GM18517 (cell line): ENCODE measurements around the gene CCL2.

Experiments used
- ATAC-seq: cut with Tn5 transposase; IDR thresholded peaks from one replicate; pipeline ENCODE4 v1.9.1; 2021; ENCODE audit warnings: mild to moderate bottlenecking, moderate library complexity; ENCODE audit not compliant: unreplicated experiment

Gene CCL2

DNA sequence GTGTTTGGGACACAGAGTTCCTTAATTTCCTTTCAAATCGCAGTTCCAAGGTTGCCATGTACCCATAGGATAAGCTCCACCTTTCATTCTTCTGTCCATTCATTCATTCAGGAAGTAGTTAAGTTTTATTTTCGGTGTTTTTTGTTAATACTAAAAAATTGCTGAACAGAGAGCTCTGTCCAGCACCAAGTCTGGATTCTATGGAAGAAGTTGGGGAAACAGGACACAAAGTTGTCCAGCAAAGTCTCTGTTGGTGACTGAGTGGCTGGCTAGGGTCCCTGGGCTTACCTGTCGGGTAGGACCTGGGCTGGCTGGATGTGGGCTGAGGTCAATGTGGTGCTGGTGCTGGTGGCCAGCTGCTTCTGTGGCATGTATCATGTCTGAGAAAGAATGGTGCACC lies 17.6 kb upstream of the CCL2 start:
- ATAC-seq = no peak

DNA sequence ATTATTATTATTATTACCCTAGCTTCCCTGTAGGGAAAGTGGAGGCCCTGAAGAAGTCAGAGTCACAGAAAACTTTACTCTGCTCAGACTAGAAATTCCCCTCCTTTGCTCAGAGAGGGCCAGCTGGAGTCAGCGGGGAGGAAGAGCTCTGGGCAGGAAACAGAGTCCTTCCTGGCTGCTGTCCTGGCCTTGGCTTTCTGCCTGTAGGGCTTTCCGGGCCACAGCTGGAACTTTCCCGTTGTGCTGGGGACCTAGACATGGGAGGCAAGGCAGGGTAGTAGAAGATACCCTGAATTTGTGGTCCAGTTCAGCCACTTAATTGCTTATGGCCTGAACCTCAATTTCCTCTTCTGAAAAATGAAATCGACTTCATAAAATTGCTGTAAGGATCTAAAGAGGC lies 14.0 kb upstream of the CCL2 start:
- no peak for ATAC-seq

DNA sequence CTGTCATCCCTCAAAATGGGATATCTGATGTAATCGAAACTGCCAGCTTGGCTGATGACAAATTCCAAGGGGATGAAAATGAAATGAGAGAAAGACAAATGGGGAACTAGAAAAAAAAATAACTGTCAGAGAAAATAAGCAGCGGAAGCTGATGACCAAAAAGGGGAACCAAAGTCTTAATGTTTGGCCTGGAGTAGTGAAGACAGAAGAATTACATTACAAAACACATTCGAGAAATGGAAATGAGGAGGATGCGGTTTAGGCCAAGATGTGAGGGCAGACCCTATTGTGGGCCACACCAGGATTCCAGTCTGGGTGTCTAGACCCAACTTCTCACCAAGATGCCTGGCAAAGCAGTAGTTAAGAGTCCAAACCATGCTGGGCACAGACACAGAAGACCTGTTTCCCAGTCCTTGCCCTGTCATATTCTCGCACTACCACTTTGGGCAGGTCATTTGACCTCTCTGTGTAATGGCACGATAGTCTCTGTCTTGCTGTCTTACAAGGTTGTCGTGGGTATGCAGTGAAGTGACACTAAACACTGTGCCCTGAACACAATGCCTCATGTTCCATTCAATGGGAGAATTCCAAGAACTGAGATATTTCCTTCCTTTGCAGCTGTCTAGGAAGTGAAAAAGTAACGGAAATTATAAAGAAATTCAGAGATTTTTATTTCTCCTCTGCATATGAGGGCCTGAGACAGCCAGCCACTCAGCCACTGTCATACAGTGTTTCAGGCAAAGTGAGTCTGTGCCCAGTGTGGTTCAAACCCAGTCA lies 12.3 kb upstream of the CCL2 start:
- no peak for ATAC-seq

DNA sequence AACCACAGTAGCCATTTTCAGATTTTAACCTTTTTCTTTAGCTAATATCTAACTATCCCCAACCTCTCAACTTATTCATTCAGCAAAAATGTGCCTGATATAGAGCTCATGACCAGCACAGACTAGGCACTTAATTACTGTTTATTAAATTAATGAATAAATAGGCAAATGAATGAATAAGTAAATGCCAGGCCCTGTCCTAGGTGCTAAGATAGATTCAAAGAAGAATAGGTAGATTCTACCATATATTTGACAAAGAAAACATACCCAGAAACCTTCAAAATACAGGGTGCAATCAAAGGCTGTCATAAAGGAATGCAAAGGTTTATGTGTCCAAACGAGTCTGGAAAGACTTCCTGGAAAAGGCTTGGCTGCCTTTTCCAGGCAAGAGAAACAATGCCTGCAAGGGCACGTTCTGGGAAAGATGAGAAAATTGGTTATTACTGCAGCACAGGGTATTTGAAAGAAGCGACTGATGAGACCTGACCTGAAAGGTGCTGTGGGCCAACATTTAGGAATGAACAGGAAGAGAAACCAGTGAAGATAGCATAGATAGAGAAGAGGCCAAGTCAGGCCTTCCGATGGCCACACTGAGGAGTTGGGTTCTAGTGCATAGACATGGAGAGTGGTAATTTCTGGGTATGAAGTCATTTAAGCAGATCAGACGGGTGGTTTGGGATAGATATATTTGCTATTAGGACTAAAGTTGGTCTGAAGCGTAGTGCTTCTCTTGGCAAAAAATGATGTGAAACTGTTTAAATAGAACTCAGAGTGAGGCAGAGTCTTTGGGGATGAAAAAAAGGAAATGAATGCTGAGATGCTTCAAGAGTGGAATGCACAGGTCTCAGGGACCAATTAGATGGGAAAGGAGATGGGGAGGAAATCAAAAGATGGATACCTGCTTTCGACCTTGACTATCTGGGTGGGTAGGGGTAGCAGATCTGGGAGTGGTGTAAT lies 11.4 kb upstream of the CCL2 start:
- ATAC-seq = no peak

DNA sequence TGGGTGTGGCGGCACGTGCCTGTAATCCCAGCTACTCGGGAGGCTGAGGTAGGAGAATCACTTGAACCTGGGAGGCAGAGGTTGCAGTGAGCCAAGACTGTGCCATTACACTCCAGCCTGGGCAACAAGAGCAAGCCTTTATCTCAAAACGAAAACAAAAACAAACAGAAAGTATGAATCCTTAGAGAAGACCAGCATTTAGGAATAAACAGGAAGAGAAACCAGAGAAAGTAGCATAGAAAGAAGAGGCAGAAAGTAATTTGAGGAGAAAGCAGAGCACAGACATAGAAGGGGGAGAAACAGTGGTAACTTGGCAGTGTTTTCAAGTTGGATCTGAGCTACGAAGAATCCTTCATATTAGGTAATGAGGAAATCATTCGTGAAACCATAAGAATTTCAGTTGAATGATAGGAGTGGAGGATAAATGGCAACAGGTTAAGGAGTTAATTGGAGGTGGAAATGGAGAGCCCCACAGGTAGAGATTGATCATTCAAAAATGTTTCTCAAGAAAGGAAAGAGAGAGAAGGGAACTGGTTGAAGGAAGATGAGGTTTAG lies 9.7 kb upstream of the CCL2 start:
- no peak for ATAC-seq

DNA sequence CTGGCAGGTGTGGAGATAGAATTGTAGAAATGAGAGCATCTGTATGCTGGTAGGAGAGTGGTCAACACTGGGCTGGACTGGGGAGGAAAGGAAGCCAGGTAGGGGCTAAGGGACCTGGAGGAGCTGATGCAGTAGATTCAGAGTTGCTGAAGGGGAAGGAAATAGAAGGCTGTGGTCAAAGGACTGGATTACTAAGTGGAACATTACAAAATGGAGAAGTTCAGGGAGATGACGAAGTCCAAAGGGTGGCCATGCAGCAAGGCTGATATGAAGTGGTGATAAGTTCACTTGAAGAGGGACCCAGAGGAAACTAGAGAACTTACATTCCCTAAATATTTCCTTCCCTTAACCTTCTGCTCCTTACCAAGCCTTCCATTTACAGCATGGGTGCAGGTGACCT lies 8.6 kb upstream of the CCL2 start:
- ATAC-seq = no peak

DNA sequence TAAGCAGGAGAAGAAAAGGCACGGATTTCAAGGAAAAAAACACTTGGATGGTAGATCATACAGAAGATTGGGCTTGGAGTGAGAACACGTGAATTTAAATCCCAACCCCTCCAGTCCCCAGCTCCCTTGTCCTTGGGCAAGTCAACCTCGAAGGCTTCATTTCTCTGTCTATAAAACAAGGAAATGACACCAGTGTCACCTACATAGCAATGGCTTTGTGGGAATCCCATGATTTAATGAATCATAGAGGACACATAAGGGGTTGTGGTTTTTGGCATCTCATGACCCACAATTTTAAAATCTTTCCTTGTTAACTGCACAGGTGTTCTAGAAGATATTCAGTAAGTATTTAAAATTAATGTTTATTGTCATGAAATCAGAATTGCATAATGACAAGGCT lies 8.2 kb upstream of the CCL2 start:
- ATAC-seq = no peak

DNA sequence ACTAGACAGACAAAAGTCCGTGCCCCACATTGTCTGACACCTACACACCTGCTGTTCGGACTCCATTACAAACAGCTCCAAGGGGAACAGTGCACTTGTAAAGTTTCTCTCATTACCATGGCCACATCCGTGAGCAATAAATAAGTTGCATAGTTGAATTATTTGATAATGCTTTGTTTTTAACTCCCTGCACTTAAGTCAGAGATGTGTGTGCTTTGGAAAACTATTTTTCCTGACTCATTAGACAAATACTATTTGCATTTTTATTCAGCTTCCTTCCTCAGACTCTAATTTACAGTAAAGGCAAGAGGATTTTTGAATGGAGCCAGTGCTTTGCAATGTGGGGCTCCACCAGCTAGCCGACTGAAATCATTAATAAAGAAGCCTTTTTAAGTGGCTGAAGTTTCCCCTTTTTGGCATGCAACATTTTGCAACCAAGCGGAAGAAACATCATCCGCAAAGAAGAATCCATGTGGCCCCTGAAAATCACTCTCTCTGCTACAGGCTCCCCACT lies 6.5 kb upstream of the CCL2 start:
- no peak for ATAC-seq

DNA sequence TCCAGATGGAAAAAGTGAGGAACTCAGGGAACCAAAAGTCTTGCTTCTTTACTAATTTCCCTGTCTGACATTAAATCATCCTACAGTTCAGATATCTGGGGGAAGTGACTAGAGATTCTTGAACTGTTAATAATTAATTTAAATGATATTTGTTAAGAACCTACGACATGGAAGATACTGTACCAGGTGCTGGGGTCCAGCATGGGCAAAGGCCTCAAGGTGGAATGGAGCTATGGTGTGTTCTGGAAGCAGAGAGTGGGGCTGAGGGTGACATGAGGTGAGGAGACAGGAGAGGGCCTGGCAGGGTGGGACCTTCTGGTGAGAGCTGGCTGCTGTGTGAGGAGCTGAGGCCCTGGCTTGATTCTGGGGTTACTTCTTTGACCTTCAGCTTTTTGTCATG lies 6.0 kb upstream of the CCL2 start:
- no peak for ATAC-seq

DNA sequence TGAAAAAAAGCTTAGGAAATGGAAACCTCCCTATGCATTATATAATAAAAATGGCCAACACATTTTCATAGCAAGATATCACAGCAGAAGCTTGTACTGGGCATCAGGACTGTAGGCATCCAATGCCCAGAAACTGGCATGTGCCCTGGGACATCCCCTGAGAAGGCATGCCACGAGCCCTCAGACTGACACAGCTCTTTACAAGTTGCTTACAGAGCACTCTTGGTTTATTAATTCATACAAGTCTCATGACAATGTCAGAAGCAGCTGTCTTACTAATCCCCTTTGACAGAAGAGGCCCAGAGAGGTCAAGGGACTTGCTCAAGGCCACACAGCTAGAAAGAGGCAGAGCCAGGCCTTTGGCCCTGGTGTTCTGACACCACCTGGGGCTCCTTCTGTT lies 5.6 kb upstream of the CCL2 start:
- ATAC-seq = no peak

DNA sequence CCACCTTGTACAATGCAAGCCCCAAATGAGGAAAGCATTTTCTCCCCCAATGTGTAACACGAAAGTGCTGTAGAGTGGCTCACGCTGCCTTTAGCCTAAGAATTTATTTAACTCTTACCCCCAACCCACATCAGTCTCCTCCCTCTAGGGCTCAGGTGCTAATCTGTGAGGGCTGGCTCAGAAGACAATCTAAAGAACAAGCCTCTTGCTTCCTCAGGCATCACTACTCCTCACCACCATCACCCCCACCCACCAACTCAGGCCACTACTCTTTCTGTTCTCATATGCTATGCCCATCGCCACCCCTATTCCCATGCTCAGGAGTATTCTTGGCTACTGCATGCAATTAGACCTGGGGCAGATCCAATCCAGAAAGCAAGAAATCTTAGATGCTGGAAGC lies 3.9 kb upstream of the CCL2 start:
- ATAC-seq = no peak

DNA sequence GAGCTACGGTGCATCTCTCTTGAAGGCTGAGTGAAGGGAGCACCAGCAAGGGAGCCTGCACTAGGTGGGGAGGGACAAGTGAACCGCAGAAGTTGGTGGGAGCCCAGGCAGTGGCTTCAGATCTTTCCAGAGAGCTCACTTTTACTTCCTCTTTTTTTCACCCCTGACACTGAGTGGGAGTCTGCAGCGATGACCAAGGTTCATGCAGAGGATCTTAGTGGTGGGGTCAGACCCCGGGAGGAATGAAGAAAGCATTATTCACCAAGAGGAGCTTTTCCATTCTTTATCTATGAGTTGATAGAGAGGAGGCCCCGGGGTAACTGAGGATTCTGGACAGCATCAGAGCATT lies 3.0 kb upstream of the CCL2 start:
- ATAC-seq = no peak

DNA sequence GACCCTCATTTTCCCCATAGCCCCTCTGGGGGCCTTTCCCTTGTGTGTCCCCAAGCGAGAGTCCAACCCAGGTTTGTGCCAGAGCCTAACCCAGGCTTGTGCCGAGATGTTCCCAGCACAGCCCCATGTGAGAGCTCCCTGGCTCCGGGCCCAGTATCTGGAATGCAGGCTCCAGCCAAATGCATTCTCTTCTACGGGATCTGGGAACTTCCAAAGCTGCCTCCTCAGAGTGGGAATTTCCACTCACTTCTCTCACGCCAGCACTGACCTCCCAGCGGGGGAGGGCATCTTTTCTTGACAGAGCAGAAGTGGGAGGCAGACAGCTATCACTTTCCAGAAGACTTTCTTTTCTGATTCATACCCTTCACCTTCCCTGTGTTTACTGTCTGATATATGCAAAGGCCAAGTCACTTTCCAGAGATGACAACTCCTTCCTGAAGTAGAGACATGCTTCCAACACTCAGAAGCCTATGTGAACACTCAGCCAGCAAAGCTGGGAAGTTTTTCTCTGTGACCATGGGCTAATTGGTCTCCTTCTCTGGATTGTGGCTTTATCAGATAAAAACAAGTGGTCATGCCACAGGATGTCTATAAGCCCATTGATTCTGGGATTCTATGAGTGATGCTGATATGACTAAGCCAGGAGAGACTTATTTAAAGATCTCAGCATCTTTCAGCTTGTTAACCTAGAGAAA lies 2.5 kb upstream of the CCL2 start:
- ATAC-seq = no peak

DNA sequence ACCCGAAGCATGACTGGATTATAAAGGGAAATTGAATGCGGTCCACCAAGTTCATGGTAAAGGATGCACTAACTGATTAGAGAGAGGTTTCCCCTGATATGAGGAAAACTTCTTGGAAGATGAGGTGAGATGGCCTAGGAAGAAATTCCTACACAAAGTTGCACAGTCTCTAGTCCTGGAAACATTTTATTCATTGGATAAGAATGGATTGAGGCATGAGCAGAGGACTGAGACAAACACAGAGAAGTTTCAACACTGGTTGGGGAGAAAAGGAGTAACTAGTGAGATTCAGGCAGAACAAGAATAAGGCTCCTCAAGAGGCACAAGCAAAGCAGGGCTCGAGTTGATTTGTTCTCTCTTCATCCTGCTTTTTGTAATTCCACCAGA lies 2.0 kb upstream of the CCL2 start:
- ATAC-seq = no peak

DNA sequence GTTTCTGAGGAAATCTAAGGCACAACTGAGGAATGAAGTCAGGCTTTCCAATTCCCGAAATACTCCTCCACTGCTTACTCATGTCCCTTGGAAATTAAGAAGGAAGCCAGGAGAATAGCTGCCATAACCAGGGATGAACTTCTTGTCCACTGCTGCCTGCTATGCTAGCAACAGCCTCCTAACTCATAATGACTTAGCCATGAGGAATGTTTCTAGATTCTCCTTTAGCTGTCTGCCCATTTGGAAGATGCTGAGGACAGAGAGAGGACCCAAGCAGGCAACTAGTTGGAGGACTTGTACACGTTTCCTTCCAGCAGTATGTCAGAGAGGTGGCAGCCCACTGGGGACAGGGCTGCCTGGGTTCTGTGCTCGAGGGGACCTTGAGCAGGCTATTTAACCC lies 939 bp upstream of the CCL2 start:
- no peak for ATAC-seq

DNA sequence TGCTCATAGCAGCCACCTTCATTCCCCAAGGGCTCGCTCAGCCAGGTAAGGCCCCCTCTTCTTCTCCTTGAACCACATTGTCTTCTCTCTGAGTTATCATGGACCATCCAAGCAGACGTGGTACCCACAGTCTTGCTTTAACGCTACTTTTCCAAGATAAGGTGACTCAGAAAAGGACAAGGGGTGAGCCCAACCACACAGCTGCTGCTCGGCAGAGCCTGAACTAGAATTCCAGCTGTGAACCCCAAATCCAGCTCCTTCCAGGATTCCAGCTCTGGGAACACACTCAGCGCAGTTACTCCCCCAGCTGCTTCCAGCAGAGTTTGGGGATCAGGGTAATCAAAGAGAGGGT lies 272 bp downstream of the CCL2 start:
- no peak for ATAC-seq

DNA sequence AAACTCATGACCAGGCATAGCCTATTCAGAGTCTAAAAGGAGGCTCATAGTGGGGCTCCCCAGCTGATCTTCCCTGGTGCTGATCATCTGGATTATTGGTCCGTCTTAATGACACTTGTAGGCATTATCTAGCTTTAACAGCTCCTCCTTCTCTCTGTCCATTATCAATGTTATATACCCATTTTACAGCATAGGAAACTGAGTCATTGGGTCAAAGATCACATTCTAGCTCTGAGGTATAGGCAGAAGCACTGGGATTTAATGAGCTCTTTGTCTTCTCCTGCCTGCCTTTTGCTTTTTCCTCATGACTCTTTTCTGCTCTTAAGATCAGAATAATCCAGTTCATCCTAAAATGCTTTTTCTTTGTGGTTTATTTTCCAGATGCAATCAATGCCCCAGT lies 756 bp downstream of the CCL2 start:
- ATAC-seq = no peak

DNA sequence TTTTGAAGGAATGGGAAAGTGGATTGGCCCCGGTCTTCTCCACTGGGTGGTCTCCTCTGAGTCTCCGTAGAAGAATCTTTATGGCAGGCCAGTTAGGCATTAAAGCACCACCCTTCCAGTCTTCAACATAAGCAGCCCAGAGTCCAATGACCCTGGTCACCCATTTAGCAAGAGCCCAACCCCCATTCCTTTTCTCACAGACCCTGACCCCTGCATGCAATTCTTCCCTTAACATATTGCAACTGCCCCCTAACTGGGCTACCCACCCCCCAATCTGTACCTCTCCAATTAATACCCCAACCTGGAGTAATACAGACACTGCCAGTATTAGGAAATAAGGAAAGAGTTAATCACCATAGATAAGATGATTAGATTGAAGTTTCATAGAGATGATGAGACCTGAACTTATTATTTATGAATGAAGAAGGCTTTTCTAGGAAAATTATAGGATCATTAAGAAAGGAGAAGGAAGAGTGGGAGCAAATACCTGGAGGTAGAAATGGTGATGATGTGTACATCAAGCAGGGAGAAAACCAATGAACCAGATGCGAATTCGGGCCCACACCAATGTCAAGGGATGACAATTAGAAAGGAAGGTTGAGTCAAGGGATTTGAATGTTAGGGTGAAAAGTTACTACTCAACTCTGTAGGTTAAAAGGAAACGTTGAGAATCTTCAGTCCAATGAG lies 2.4 kb downstream of the CCL2 start:
- no peak for ATAC-seq

DNA sequence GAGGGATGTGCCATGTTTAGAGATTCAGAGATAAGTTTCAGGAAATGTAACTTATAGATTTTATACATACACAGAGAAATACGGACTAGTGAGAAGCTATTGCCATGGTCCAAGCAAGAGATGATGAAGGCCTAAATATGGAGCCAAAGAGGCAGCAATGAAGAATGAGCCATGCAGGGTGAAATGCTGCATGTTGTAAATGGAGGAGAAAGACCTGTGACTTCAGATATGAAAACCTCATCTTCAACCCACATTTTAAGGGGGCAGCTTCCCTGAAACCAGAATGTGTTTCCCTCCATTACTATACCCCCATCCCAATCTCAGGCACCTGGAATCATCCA lies 2.9 kb downstream of the CCL2 start:
- ATAC-seq = no peak

DNA sequence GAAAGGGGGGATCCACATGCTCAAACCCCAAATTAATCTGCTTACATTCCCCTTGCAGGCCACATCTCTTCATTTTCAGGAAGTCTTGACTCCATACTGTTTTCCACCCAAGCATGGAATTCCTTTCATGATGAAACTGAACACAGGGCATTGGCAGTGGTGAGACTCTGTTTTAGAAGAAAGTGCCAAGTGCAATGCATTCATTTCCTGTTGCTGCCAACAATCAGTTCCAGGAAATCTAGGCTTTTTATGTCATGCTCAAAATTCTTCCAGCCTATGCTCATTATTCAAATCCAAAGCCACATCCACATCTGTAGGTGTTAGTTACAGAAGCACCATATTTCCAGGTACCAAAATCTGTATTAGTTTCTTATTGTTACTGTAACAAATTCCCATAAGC lies 4.1 kb downstream of the CCL2 start:
- no peak for ATAC-seq

DNA sequence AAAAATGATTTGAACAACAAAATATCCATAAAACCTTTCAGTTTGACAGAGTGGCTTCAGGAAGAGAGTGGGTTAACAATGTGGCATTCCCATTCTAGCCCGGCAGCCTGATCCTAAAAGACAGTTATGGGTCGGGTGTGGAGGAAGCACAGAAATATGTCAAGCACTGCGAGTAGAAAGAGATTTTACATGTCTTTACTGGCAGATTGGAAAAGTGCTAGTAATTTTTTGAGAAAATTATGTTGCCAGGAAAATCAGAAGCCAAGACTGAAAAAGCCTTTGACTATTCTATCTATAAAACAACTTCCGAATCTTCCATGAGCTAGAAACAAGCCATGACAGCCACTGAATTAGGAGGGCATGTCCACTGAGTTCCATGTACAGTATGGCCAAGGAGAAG lies 5.8 kb downstream of the CCL2 start:
- no peak for ATAC-seq
